ENCODE data around the gene CLTB. TPM values are rescaled to one million over a fixed set of nuclear protein-coding genes. Genes with fewer than 3 reads are reported as not detected.
A peak's percentile ranks its signal among the peaks of the same experiment; 100 is the strongest.
"Not testable (repeated sequence)": the region's sequence is repeated elsewhere in the genome, so short reads cannot be mapped to it uniquely, and the experiment has no call there.

CLTB gene
- total RNA-seq, 1 donor from 2014 or later = 122 TPM

DNA sequence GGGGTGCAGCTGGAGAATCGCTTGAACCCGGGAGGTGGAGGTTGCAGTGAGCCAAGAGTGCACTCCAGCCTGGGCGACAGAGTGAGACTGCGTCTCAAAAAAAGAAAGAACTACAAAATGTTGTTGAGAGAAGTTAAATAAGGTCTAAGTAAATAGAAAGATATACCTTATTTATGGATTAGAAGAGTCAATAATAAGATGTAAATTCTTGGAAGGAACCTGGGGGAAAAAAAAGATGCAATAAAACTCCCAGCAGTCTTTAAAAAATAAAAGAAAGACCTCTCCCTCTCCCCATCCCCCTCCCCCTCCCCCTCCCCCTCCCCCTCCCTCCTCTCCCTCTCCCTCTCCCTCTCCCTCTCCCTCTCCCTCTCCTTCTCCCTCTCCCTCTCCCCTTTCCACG, 16.4 kb upstream of the CLTB start:
- DNase-seq (ENCODE audit: low spot score) (no peak), ATAC-seq (no peak)

DNA sequence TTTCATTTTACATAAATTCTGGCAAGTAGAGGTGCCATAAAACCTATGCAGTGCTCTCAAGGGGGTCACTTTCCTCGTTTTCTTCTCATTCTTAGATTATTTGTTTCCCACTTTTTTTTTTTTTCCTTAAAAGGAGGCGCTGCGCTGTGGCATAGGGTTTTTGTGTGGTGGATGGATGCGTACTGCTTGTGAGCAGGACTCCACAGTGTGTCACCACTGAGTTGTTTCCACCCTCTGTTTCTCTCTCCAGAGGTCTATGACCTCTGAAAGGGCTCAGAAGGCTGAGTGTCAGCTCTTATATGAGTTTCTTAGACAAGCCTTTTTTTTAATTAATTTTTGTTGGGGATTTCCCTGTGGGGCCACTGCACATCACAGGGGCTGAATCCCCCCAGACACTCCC, 13.6 kb upstream of the CLTB start:
- intact Hi-C loops (cut with DNase I) = no loop called here

More for the DNA sequence above, 16.4 kb upstream of the CLTB start:
- intact Hi-C loops (cut with DNase I) = no loop called here

DNA sequence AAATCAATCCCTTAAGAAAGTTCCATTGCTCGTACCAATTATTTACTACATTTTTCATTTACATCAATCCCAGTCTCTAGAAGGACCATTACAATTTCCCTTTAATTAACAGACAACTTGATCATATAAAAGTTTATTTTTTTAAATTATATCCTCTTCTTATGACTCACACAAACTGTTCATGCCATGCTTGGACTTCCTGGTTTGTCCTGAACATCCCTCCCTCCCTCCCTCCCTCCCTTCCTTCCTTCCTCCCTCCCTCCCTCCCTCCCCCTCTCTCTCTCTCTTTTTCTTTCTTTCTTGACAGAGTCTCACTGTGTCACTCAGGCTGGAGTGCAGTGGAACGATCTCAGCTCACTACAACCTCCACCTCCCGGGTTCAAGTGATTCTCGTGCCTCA, 11.6 kb upstream of the CLTB start:
- DNase-seq (ENCODE audit: low spot score) = no peak
- intact Hi-C loops (cut with DNase I) = no loop called here
- no peak for ATAC-seq

More for the DNA sequence above, 13.6 kb upstream of the CLTB start:
- ATAC-seq = no peak
- DNase-seq (ENCODE audit: low spot score) = no peak

DNA sequence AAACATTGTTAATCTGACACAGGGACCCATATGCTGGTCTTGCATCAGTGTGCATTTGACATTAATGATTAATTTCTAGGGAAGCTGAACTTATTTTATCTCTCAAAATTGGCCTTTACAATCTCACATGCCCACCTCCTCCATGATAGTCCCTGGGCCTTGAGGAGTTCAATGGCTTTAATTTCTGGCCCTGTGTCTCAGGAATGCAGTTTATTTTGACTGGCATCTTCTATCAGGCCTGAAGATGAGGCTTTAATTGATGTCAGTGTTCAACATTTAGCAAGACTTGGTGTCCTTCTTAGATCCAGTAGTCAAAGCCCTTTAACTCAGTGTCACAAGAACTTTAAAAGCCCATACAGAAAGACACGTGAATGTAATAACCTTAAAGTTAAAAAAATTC, 10.5 kb upstream of the CLTB start:
- intact Hi-C loops (cut with DNase I) = no loop called here
- ATAC-seq (no peak), DNase-seq (ENCODE audit: low spot score) (no peak)

DNA sequence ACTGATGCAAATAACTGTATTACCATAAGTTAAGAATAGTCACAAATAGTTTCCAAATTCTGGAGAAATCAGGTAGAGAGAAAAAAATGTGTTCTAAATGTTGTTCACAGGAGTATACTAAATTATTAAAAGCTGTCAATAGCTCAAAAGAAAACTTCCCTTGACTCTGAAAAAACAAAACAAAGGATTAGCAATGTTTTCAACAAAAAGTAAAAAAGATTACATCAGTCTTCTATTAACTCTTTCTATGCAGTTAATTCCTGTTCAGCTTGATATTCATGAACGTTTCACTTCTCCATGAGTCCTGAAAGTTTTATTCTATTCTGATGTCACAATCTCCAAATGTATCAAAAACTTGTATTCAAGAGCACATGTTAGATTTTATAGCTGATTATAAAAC, 9.5 kb upstream of the CLTB start:
- no peak for DNase-seq (ENCODE audit: low spot score)
- ATAC-seq = no peak
- intact Hi-C loops (cut with DNase I) = no loop called here

GRCh38 chr5:176425138-176425537, 8.8 kb upstream of the CLTB start:
- no peak for ATAC-seq
- intact Hi-C loops (cut with DNase I) = no loop called here
- no peak for DNase-seq (ENCODE audit: low spot score)

GRCh38 chr5:176424181-176424580, 7.8 kb upstream of the CLTB start:
- intact Hi-C loops (cut with DNase I) = no loop called here
- ATAC-seq (peak; percentile 57), DNase-seq (ENCODE audit: low spot score) (no peak)

DNA sequence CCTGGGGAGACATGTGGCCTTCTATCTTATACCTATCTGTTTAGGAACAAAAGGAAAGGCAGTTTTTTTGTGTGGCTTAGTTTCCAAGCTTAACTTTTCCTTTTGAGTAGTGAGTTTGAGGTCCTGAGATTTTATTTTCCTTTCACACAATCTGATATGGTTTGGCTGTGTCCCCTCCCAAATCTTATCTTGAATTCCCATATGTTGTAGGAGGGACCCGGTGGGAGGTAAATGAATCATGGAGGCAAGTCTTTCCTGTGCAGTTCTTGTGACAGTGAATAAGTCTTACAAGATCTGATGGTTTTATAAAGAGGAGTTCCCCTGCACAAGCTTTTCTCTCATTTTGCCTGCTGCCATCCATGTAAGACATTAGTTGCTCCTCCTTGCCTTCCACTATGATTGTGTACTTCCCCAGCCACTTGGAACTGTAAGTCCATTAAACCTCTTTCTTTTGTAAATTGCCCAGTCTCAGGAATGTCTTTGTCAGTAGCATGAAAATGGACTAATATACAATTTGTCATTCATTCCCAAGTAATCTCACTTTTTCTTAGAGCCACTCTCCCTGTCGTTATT, 4.7 kb upstream of the CLTB start:
- no peak for DNase-seq (ENCODE audit: low spot score)
- no peak for ATAC-seq
- intact Hi-C loops (cut with DNase I) = no loop called here

- no peak for DNase-seq (ENCODE audit: low spot score)
- intact Hi-C loops (cut with DNase I) = no loop called here
- ATAC-seq = no peak
Observed at GRCh38 chr5:176420086-176420485, 3.7 kb upstream of the CLTB start.

DNA sequence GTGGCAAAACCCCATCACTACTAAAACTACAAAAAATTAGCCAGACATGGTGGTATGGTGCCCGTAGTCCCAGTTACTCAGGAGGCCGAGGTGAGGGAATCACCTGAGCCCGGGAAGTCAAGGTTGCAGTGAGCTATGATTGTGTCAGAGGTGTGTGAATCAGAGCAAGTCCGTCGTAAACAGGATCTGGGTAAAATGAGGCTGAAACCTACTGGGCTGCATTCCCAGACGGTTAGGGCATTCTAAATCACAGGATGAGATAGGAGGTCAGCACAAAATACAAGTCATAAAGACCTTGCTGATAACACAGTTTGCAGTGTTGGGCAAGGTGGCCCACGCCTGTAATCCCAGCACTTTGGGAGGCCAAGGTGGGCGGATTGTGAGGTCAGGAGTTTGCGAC, 1.9 kb upstream of the CLTB start:
- DNase-seq (ENCODE audit: low spot score) (no peak), ATAC-seq (no peak)
- intact Hi-C loops (cut with DNase I) = no loop called here

- intact Hi-C loops (cut with DNase I) = no loop called here
- DNase-seq (ENCODE audit: low spot score) (no peak), ATAC-seq (no peak)
Observed at GRCh38 chr5:176416965-176417364, 626 bp upstream of the CLTB start.

DNA sequence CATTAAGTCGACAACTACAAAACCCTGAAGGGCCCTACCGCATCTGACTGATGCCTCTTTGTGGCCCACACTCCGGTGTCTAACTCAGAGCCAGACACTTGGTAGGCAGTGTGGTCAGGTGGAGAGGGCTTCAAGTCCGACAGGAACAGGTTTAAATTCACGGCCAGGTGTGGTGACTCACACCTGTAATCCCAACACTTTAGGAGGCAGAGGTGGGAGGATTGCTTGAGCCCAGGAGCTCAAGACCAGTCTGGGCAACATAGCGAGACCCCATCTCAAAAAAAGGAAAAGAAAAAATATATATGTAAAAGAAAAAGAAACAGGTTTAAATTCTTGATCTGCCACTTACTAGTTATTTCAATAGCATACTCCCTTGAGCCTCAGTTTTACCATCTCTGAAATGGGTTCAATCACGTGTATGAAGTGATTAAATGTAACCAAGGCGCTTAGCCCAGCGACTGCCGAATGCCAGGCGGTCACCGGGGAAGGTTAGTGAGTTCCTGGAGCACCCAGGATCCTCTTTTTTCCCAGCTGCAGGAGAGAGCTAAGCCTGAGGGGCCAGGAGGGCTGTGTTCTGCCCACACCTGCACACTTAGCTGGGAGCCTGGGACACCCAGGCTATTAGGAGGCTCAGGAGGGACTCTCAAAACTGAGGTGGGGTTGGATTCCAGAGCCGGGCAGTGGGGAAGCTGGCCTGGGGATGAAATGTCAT, 943 bp downstream of the CLTB start:
- DNase-seq (ENCODE audit: low spot score) (no peak), ATAC-seq (no peak)
- intact Hi-C loops (cut with DNase I) = no loop called here

GRCh38 chr5:176414704-176415103, 1.6 kb downstream of the CLTB start:
- intact Hi-C loops (cut with DNase I) = no loop called here
- ATAC-seq (no peak), DNase-seq (ENCODE audit: low spot score) (no peak)

DNA sequence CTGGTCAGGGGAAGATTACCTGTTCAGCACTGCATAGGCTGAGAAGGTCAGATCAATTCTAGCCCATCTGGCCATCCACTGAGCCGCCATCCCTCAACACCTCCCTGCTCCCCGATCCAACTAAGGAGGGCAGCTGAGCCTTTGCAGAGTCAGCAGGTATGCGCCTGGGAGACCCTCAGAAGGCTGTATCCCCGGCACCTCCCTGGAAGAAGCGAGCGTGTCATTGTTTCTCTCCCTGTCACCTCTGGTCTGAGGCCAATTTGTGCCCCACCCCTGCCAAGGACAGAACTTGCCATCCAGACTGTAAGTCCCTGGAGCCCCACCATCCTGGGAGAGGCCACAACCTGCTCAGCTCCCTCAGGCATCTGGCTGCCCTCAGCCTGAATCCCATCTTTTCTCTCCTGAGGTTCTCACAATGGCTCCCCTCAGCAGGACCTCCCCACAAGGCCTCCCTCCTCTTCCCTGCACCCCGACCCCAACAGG, 2.6 kb downstream of the CLTB start:
- ATAC-seq (no peak), DNase-seq (ENCODE audit: low spot score) (no peak)
- intact Hi-C loops (cut with DNase I) = no loop called here

GRCh38 chr5:176413255-176413565, 3.1 kb downstream of the CLTB start:
- intact Hi-C loops (cut with DNase I) = no loop called here
- DNase-seq (ENCODE audit: low spot score) = no peak
- no peak for ATAC-seq

DNA sequence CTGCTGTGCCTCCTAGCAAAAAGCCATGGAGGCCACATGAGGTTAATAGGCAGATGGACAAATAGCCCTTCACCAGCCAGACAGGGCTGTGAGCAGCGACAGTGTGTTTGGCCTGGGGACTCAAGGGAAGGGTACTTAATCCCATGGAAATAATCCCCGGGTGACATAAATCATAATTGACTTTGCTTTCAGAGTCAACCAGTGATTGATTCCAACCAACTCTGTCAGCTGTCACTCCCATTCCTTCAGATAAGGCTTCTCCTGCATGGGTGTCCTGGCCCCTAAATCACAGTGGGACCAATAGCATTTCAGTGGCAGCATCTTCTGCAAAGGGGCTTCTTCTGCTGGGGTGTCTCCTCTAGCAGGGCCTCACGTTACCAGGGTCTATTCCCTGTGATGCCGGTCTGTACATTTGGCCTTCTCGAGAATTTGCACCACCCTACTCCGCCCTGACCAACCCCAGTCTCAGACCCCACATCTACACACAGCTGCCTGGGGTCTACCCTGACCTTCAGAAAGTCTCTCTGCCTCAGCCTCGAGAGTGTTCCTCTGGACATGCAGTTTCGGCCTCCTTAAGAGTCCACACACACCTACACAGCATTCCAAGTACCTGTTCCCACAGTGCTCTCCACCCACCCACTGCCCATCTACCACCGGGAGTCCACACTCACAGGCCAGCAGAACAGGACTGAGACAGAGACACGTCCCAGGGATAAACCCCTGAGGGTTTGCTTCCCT, 3.7 kb downstream of the CLTB start:
- intact Hi-C loops (cut with DNase I) = no loop called here
- DNase-seq (ENCODE audit: low spot score) = no peak

GRCh38 chr5:176410486-176411180, 5.7 kb downstream of the CLTB start:
- intact Hi-C loops (cut with DNase I) = no loop called here
- ATAC-seq (no peak), DNase-seq (ENCODE audit: low spot score) (no peak)

More for the DNA sequence above, 3.7 kb downstream of the CLTB start:
- ATAC-seq = no peak

DNA sequence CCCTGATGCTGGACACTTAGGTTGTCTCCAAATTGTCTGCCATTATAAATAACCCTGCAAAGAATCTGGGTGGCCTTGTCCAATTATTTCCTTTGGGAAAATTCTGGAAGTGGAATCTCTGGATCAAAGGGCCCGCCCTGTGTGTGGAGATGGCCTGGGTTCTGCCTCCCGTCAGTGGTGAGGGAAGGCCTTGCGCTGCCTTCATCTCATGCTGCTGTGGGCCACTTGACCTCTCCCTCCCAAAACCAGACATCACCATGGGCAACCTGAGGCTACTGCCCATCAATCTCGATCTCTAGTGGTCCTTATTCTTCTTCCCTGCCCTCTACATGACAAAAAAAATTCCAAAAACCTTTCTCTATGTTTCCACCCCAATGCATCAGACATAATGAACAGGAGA, 6.6 kb downstream of the CLTB start:
- DNase-seq (ENCODE audit: low spot score) (no peak), ATAC-seq (no peak)
- intact Hi-C loops (cut with DNase I) = no loop called here

- intact Hi-C loops (cut with DNase I) = no loop called here
- ATAC-seq = no peak
- DNase-seq (ENCODE audit: low spot score) = no peak
Observed at GRCh38 chr5:176408590-176408989, 7.7 kb downstream of the CLTB start.

- DNase-seq (ENCODE audit: low spot score); ATAC-seq; intact Hi-C loops (cut with DNase I): not testable (repeated sequence)
Observed at GRCh38 chr5:176408252-176408573, 8.1 kb downstream of the CLTB start.

Data from sciatic nerve (tissue), 2 donors.